ENCODE measurements around the gene CARD14. TPM values are rescaled to one million over a fixed set of nuclear protein-coding genes. Genes with fewer than 3 reads are reported as not detected.

Gene CARD14
- total and polyA plus RNA-seq, 5 experiments from 2014 or later = not detected

GRCh38 chr17:80181431-80181830, 11.6 kb downstream of the CARD14 start:
- Mint-ChIP-seq H3K36me3 (no peaks in the 10 kb centered on the region), H3K27ac (no peak overlapping the region), H3K4me1 (no peaks in the 10 kb centered on the region), H3K27me3 (peaks cover 0 to 8% (median 0%) of the 10 kb centered on the region in 5 donors), H3K9me3 (no peaks in the 10 kb centered on the region), H3K4me3 (no peak overlapping the region)
- no peak for ATAC-seq
- DNase-seq = peak in 1 of 10 donors; percentile 40
- POLR2A ChIA-PET = no interaction called here

GRCh38 chr17:80182118-80182844, 12.5 kb downstream of the CARD14 start:
- no peak for ATAC-seq
- no peak for DNase-seq
- peaks cover 0 to 9% (median 0%) of the 10 kb centered on the region in 5 donors for H3K27me3 Mint-ChIP-seq
- no peaks in the 10 kb centered on the region for H3K4me1 Mint-ChIP-seq
- H3K27ac Mint-ChIP-seq = no peak overlapping the region
- H3K36me3 Mint-ChIP-seq = no peaks in the 10 kb centered on the region
- no peak overlapping the region for H3K4me3 Mint-ChIP-seq
- no peaks in the 10 kb centered on the region for H3K9me3 Mint-ChIP-seq
- POLR2A ChIA-PET = no interaction called here

GRCh38 chr17:80182845-80183223, 13.0 kb downstream of the CARD14 start:
- POLR2A ChIA-PET = no interaction called here
- DNase-seq (no peak), ATAC-seq (no peak)
- Mint-ChIP-seq H3K4me1 (no peaks in the 10 kb centered on the region), H3K9me3 (no peaks in the 10 kb centered on the region), H3K27me3 (peaks cover 0 to 10% (median 0%) of the 10 kb centered on the region in 5 donors), H3K4me3 (no peak overlapping the region), H3K36me3 (no peaks in the 10 kb centered on the region), H3K27ac (no peak overlapping the region)

GRCh38 chr17:80183581-80184422, 14.0 kb downstream of the CARD14 start:
- H3K27ac Mint-ChIP-seq = peak overlapping the region in 1 of 10 donors; percentile 46
- no peaks in the 10 kb centered on the region for H3K9me3 Mint-ChIP-seq
- ATAC-seq (no peak), DNase-seq (no peak)
- H3K27me3 Mint-ChIP-seq = peaks cover 0 to 10% (median 0%) of the 10 kb centered on the region in 5 donors
- no peaks in the 10 kb centered on the region for H3K36me3 Mint-ChIP-seq
- H3K4me3 Mint-ChIP-seq = no peak overlapping the region
- POLR2A ChIA-PET = no interaction called here
- no peaks in the 10 kb centered on the region for H3K4me1 Mint-ChIP-seq

GRCh38 chr17:80184423-80184714, 14.5 kb downstream of the CARD14 start:
- no peaks in the 10 kb centered on the region for H3K9me3 Mint-ChIP-seq
- H3K4me3 Mint-ChIP-seq = no peak overlapping the region
- peaks cover 0 to 10% (median 0%) of the 10 kb centered on the region in 5 donors for H3K27me3 Mint-ChIP-seq
- POLR2A ChIA-PET = no interaction called here
- DNase-seq (no peak), ATAC-seq (no peak)
- H3K4me1 Mint-ChIP-seq = no peaks in the 10 kb centered on the region
- H3K36me3 Mint-ChIP-seq = no peaks in the 10 kb centered on the region
- H3K27ac Mint-ChIP-seq = peak overlapping the region in 1 of 10 donors; percentile 46

- ATAC-seq (no peak), DNase-seq (no peak)
- no peaks in the 10 kb centered on the region for H3K9me3 Mint-ChIP-seq
- H3K4me1 Mint-ChIP-seq = no peaks in the 10 kb centered on the region
- H3K27me3 Mint-ChIP-seq = peaks cover 0 to 15% (median 0%) of the 10 kb centered on the region in 5 donors
- H3K4me3 Mint-ChIP-seq = no peak overlapping the region
- POLR2A ChIA-PET = no interaction called here
- no peaks in the 10 kb centered on the region for H3K36me3 Mint-ChIP-seq
- peak overlapping the region in 1 of 10 donors; percentile 23 for H3K27ac Mint-ChIP-seq
Observed at GRCh38 chr17:80185968-80186367, 16.1 kb downstream of the CARD14 start.

GRCh38 chr17:80187090-80187489, 17.3 kb downstream of the CARD14 start:
- H3K4me3 Mint-ChIP-seq = no peak overlapping the region
- POLR2A ChIA-PET = no interaction called here
- no peaks in the 10 kb centered on the region for H3K36me3 Mint-ChIP-seq
- DNase-seq (no peak), ATAC-seq (no peak)
- H3K9me3 Mint-ChIP-seq = no peaks in the 10 kb centered on the region
- peaks cover 0 to 15% (median 0%) of the 10 kb centered on the region in 5 donors for H3K27me3 Mint-ChIP-seq
- H3K27ac Mint-ChIP-seq = no peak overlapping the region
- H3K4me1 Mint-ChIP-seq = peaks cover 0 to 2% (median 0%) of the 10 kb centered on the region in 4 donors

- no peak for DNase-seq
- POLR2A ChIA-PET = no interaction called here
- H3K4me1 Mint-ChIP-seq = peaks cover 0 to 2% (median 0%) of the 10 kb centered on the region in 4 donors
- peaks cover 0 to 17% (median 0%) of the 10 kb centered on the region in 5 donors for H3K27me3 Mint-ChIP-seq
- no peak for ATAC-seq
- H3K27ac Mint-ChIP-seq = no peak overlapping the region
- no peaks in the 10 kb centered on the region for H3K36me3 Mint-ChIP-seq
- no peak overlapping the region for H3K4me3 Mint-ChIP-seq
- no peaks in the 10 kb centered on the region for H3K9me3 Mint-ChIP-seq
Observed at GRCh38 chr17:80187515-80187941, 17.7 kb downstream of the CARD14 start.

GRCh38 chr17:80189611-80190010, 19.8 kb downstream of the CARD14 start:
- ATAC-seq (no peak), DNase-seq (no peak)
- Mint-ChIP-seq H3K9me3 (no peaks in the 10 kb centered on the region), H3K4me3 (no peak overlapping the region), H3K27me3 (peaks cover 0 to 17% (median 0%) of the 10 kb centered on the region in 5 donors), H3K36me3 (no peaks in the 10 kb centered on the region), H3K27ac (peak overlapping the region in 1 of 10 donors; percentile 33), H3K4me1 (peaks cover 0 to 2% (median 0%) of the 10 kb centered on the region in 4 donors)
- POLR2A ChIA-PET = no interaction called here

GRCh38 chr17:80190716-80191115, 20.9 kb downstream of the CARD14 start:
- POLR2A ChIA-PET = no interaction called here
- H3K9me3 Mint-ChIP-seq = no peaks in the 10 kb centered on the region
- DNase-seq (no peak), ATAC-seq (no peak)
- H3K27ac Mint-ChIP-seq = no peak overlapping the region
- peaks cover 0 to 2% (median 0%) of the 10 kb centered on the region in 4 donors for H3K4me1 Mint-ChIP-seq
- H3K27me3 Mint-ChIP-seq = peaks cover 0 to 17% (median 0%) of the 10 kb centered on the region in 5 donors
- no peak overlapping the region for H3K4me3 Mint-ChIP-seq
- H3K36me3 Mint-ChIP-seq = no peaks in the 10 kb centered on the region

- Mint-ChIP-seq H3K27ac (no peak overlapping the region), H3K4me3 (no peak overlapping the region), H3K9me3 (no peaks in the 10 kb centered on the region), H3K4me1 (peaks cover 2 to 5% (median 4%) of the 10 kb centered on the region in 4 donors), H3K27me3 (peaks cover 0 to 19% (median 2%) of the 10 kb centered on the region in 5 donors), H3K36me3 (no peaks in the 10 kb centered on the region)
- DNase-seq (no peak), ATAC-seq (no peak)
- POLR2A ChIA-PET = no interaction called here
Observed at GRCh38 chr17:80191192-80191591, 21.4 kb downstream of the CARD14 start.

- DNase-seq = no peak
- H3K27ac Mint-ChIP-seq = no peak overlapping the region
- peaks cover 2 to 6% (median 4%) of the 10 kb centered on the region in 4 donors for H3K4me1 Mint-ChIP-seq
- POLR2A ChIA-PET = no interaction called here
- no peak for ATAC-seq
- H3K9me3 Mint-ChIP-seq = no peaks in the 10 kb centered on the region
- no peaks in the 10 kb centered on the region for H3K36me3 Mint-ChIP-seq
- no peak overlapping the region for H3K4me3 Mint-ChIP-seq
- peaks cover 0 to 19% (median 2%) of the 10 kb centered on the region in 5 donors for H3K27me3 Mint-ChIP-seq
Observed at GRCh38 chr17:80191865-80192661, 22.2 kb downstream of the CARD14 start.

All from naive thymus-derived CD8-positive, alpha-beta T cell (primary cell).